Glomerular visceral epithelial cell (primary cell): ENCODE results near the gene CEP68.
"Not testable (repeated sequence)": the region's sequence is repeated elsewhere in the genome, so short reads cannot be mapped to it uniquely, and the experiment has no call there.

ENCODE experiments used
- DNase-seq: peaks from one replicate; pipeline ENCODE4 v3.0.0-alpha.2; 2016; ENCODE audit errors: extremely low spot score

CEP68 gene

DNA sequence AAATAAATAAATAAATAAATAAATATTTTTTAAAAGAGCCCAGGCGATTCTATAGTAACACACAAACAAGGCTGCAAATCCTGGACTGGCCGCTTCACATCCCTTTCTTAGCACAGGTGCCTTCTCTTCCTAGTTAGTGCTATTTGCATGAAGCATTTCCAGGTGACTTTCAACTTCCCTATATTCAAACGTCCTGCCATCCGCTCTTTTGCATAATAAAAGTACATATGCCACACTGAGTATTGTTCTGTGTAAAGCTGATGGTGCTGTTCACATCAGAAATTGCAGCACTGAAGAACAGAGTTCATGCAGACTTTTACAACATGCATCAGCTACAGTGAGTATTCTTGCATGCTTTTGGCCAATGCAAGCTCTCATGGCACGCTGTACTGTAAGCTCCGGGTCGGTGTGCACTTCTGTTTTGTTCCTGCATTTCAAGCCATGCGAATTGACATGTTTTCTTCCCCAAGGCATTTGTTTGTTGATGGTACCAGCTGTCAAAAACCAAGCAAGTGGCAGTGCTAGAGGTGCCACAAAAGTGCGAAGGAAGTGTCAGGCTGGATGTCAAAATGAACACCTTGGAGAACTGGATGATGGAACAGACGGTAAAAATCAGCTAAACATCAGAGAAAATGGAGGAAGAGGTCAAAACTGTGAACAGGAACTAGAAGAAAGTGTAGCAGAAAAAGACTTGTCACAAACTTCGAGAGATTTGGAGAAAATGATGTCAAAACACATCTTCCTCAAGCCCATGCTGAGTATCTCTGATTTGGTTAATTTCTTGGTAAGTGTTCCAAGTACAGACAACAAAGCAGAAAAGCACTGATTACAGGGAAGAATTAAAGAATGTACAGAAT lies 25.5 kb upstream of the CEP68 start:
- no peak for DNase-seq

DNA sequence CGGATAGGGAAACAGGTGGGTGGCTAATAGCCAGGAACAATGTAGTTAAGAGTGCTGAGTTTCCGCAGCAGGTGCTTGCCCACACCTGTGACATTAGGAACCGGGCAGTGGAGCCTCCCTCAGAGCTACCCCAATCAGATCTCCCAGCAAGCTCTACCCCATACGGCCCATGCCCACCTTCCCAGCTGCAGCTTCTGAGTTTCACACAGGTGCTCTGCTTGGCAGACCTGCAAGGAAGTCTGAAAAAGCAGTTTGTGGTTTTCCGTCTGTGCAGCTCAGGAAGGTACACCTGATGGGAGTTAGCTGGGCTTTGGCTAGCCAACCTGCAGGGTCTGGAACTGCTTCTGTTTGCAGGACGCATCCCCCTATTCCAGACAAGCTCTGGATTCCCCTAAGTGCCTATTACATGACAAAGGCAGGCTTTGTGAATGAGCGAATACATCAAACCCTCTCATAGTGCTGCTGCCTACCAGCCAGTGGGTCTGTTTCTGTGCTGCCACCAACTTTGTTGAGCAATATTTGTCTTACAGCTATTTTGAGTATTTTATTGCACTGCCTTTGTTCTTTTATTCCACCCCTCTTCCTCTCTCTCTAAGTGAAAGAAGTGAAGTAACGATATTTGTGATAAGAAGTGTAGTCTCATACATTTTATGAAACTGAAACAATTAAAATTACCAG lies 24.7 kb upstream of the CEP68 start:
- no peak for DNase-seq

DNA sequence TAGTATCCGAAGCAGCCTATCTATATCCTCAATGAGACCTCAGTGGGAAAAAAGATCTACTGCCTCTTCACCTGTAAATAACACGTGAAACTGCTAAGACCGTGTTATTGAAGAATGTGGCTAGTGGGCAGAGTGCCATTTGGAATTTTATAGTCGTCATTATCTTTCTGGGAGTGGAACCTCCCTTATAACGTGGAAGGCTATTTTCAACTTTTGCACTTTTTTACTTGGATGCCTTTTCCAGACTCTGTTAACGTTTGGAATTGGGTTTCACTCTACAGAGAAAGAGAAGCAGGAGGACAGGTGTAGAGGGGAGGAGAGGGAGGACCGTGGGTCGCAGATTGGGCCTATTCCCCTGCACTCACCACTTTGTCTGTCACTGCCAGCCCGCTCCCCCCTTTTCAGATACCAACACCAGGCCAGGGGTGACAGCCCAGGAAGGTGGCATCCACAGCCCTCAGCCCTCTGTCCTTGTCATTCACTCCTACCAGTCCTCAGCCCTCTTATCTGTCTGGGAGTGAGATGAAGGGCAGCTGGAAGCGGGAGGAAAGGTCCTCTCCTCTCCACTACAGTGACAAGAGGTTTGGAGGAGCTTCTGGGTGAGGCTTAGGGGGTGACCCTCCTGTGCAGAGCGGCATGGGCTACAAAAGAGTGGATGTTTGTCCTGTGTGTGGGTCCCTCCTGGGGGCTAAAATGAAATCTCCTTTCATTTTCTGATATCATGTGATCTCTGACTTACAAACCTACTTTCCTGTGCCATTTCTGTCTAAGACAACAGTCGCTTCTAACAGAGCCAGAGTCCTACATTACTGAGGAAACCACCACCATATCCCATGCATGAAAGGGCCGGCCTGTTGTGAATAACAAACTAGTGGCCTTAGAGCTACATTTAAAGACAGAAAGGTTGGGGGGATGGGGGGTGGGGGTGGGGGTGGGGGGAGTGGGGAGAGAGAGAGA lies 23.9 kb upstream of the CEP68 start:
- DNase-seq, result no peak

DNA sequence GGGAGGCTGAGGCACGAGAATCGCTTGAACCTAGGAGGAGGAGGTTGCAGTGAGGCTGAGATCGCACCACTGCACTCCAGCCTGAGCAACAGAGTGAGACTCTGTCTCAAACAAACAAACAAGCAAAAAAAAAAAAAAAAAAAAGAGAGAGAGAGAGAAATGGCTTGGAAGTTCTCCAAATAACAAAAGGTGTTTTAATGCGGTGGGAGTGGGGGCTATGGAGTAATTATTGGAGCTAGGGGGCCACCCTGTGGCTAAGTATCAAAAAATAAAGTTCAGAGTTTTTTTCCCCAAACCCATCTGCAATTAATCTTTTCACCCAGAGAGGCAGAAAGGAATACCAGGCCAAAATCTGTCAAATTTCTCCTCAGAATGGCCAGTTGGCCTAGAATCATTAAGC lies 23.0 kb upstream of the CEP68 start:
- no peak for DNase-seq

DNA sequence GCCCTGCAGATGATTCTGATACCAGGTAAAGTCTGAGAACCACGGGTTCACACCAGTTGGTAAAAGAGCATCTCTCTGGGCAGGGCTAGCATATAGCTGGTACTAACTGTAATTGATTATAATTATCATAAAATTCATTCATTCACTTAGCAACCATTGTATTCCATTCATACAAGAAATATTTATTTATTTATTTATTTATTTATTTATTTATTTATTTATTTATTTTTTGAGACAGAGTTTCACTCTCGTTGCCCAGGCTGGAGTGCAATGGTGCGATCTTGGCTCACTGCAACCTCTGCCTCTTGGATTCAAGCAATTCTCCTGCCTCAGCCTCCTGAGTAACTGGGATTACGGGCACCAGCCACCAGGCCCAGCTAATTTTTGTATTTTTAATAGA lies 22.5 kb upstream of the CEP68 start:
- not testable (repeated sequence) for DNase-seq

DNA sequence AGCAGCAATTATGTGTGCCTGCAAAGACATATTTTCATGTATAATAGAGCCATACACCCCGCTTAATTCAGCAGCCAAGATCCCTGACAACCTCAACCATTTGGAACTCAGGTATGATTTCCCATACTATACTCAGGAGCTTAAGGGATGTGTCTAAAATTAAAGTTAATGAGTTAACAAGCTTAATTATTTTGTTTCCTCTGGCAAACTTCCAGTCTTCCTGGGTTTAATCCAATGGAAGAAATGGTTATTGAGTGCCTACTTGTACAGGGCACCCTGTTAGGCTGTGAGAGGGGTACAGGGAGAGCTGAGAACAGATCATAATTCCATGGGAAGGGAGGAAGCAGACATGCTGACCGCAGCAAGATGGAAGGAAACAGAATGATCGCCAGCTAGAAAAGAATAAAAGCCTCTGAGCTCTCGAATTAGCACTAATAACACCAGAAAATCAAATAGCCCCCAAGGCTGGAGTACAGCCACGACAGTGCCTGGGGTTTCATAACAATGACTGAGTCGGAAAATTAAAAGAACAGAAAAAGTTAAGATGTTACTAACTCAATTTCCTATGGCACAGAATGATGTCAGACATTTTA lies 20.8 kb upstream of the CEP68 start:
- no peak for DNase-seq

DNA sequence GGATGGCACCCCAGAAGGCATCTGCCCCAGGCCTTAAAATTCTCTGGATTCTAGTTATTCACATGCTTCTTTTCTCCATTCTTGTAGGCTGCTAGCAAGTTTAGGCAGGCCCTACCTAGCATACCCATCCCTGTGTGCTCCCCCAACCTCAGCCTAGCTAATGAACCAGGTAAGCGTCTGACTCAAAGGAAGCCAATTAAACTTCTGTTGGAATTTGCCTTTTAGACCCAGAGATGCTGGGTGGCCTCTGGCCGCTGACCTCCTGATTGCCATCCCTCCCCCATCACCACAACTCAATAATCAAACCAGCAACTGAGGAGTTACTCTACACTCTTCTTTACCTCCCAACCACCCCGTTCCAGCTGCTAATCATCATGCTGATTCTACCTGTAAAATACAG lies 19.0 kb upstream of the CEP68 start:
- no peak for DNase-seq

DNA sequence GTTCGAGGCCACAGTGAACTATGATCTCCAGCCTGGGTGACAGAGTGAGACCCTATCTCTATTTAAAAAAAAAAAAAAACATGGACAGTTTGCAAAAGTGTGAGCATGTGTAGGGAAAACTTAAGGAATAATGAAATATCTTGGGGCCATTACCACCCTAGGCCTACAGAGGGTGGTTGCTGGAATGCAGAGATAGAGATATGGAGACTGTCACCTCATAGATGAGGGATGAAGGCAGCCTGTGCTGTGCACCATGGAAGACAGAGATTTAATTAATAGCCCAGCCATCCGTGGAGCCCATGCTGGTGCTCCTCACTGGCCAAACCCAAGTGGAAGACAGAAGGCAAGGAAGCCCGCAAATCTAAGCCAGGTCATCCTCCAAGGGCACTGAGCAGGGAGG lies 16.6 kb upstream of the CEP68 start:
- DNase-seq, result no peak

DNA sequence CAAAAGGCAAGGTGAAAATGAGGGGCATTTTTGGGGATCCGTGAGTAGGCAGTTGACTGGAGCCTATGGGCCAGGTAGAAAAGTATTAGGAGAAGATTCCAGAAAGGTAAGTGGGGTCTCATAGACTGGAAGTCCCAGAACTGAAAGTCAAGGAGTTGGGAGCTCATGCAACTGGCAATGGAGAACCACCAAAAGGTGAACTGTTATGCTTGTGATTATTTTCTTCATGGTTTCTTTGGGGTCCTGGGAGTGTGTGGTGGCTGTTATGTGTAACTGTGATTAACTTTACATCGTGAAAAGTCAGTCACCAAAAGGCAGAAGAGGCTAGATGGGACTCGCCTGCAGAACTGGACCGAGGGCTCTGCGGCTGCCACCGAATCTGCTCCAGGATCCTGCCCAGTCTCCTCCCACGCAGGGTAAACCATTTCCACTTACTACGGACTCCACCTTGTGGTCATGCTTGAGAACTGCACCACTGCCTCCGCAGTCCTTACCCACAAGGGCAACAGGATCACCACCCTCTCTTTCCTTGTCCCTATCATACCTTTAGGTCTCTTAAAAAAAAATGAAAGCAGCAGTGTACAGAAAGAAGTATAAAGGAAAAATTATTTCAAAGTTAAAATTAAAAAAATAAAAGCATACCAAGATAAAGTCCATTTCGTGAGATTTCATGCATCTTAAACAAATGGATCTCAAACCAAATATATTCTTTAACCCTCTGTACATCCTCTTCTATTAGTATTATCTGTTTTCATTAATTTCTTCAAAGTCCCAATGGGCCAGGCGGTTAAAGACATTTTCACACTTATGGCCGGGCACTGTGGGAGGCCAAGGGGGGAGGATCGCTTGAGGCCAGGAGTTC lies 15.6 kb upstream of the CEP68 start:
- DNase-seq, result peak; percentile 76

DNA sequence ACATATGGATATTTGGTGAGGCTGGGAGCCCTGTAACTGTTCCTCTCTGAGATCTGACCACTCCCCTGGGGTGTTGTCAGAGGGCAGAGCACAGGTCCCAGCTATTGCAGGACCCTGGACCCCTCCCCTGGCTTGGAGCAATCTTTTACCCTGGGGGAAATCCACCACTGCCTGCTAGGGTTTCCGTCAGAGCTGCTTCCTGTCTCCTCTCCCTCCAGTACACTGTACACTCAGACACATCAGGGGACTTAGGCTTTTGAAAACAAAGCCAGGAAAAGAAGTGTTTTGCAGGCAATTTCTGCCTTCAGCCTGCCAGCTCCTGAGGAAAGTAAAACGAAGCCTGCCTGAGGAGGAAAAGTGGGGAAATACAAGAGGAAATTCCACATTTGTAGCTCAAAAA lies 13.2 kb upstream of the CEP68 start:
- no peak for DNase-seq

DNA sequence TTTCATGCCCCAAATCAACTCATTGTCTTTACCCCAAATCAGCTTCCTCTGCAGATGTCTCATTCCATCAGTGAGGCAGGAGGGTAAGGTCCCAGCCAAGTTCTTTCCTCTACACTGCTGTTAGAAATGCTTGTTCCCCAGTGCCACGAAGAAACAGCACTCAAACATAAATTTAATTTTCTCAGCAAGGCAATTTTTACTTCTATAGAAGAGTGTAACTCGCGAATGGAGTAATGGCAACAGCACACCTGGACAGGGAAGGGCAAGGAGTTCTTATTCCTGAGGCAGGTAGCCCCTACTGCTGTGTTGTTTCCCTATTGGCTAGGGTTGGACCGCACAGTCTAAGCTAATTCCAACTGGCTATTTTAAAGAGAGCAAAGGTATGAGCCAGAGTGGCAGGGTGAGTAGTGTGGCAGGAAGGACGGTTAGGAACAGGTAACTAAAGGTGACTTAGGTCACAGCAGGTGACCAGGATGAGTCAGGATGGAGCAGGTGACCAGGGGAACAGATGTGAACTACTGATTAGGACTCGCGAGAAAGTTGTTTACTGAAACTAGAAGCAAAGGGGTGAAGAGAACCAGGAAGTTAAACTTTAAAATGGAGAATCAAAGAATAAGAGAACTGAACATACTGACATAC lies 12.0 kb upstream of the CEP68 start:
- DNase-seq, result no peak

DNA sequence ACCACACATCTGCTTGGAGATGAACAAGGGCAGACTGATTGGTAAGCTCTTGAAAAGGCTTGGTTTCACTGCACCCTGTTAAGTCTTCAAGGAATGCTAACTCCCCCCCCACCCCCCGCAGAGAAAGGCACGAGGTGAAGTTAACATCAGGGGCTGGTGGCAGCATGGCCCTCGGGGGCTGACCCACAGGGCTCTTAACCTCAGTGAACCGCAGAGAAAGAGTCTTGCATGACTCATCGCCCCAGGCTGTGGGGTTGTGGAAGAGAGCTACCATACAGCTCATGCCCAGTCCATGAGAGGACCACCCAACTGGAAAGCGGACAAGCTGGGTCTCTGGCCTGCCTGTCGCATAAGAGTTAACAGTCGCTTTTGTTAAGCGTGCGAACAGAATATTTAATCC lies 10.6 kb upstream of the CEP68 start:
- DNase-seq, result peak; percentile 76

DNA sequence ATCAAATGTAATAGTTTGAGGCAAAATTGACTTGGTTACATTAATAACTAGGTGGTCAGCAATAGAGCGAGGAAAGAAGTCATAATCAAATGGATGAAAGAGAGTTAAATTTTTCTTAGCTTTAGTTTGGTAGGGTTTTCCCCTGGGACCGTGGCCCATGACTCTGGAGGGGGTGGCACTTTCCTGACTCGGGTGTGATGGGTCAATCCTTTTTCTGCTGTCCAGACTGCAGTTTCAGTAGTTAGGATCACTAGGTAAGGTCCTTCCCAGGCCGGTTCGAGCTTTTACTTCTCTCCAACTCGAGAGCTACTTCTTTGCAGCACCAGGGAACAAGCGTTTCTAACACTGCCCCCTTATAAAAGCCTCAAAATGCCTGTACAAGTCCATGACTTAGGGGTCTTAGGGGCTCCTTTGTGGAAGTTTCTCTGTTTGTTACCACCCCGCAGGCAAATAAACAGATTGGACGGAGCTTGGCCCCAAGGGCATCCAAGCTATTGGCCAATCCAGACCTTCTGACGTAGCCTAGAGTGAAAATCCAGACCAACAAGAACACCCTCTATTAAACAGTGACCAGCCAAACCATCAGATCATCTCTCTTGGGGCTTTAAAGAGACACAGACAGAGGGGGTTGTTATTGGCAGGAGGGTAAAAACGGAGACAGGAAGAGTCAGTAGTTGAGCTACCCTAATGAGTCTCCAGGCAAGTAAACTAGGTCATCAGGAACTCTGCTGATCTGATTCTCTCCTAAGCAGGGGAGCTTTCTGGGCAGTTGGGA lies 9.4 kb upstream of the CEP68 start:
- DNase-seq, result no peak

DNA sequence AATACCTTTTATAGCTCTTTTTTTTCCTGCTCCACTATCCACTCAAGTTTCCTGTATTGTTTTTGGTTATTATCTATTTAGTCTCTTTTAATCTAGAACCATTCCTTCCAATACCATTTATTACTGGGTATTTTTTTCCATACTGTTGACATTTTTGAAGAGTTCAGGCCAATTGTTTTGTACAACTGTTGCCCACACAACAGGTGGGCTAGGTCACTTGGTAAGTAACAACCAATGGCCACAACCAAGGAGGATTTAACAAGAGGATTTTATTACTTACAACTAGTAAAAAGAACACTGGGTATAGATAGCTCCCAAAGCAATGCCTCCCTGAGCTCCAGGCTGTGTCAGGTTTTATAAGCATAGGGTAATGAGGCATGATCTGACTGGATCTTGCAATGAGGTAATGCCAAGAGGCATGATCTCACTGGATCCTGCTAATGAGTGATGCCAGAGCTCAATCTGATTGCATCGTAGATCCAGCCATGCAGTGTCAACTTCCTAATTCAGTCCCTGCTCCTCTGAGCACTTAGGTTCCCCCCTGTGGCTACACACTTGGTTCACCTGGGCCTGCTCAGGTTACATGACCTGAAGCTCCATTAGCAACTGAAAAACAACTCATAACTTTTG lies 7.1 kb upstream of the CEP68 start:
- no peak for DNase-seq

DNA sequence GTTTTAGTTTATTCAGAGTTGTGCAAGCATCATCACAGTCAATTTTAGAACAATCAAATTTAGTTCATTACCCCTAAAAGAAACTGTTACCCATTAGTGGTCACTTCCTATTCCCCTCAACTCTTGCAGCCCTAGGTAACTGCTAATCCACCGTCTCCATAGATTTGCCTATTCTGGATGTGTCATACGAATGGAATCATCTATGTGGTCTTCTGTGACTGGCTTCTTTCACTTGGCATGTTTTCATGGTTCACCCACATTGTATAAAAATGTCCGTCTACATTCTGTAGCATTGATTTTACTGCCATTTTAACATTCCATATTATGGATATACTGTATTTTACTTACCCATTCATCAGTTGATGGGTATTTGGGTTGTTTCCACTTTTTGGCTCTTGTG lies 5.3 kb upstream of the CEP68 start:
- DNase-seq, result peak; percentile 32

DNA sequence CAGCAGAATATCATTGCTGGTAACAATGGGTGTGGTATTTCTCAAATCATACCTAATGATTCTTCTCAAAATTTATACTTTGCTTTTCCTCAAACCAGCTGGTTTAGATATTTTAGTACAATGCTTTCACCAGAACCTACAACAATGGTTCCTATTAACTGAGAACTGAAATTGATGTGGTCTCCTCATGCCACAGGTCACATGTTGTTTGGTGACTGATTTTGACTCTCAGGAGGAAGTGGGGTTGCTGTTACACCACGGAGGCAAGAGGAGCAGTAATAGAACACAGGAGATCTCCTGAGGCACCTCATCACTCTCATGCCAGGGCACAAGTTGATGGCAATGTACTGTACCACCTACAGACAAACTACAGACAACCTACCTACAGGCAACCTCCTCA lies 3.0 kb upstream of the CEP68 start:
- no peak for DNase-seq

DNA sequence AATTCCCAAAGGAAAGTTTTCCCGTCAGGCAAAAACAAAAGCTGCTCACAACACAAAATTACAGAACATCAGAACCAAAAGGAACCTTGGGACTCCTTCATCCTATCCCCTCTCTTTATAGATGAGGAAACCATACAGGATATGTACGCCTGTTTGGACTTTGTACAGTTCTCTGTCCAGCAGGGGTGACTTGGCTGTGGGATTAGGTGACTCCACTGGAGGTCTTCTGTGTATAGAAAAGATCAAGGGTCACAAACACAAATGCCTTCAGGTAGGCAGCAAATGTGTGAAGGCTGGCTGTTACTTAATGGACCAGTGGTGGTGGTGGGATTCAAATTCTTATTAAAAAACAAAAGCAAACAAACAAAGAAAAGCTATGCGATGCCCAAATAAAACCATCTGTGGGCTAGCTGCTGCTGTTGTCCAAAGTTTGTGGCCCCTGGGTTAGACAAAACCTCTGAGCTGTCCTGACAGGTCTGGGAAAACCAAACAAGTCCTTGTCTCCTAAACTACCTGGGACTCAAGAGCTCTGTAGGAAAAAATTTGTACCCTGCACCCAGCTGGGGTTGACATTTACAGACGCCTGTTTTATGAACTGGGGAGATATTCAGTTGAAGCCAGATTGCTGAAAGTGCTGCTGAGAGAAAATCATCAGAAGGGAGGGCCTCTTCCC lies 1.3 kb upstream of the CEP68 start:
- no peak for DNase-seq

DNA sequence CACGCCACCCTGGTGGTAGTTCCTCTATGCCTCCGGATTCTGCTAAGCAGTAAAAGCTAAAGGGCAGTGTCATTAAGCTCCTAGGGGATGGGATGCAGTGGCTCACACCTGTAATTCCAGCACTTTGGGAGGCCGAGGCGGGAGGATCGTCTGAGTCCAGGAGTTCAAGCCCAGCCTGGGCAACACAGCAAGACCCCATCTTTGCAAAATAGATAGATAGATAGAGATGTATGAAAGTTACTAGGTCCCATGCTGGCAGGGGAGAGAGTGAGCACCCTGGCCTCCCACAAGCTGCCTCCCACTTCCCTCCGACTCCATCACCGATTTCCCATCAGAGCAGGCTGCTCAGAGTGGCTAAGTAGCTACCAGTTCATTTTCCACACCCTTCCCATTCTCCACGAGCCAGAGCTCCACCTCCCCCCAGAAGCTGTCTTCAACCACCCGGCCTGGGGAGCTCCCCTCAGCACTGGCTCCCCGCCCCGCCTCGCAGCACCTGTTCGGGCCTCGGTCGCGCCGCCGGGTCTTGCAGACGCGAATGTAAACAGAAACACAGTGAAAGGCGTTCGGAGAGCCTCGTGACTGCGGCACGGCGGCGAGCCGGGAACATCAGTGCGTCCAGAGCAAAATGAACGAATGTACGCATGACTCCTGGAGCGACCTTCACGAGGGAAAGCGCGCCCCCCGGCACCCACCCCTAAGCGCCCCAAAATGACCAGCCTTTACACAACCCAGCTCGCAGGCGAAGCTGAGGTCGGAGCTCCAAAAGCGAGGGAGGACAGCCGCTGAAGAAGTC lies 598 bp upstream of the CEP68 start:
- no peak for DNase-seq
